ENCODE data around the gene INPP5K. TPM values are rescaled to one million over a fixed set of nuclear protein-coding genes. Genes with fewer than 3 reads are reported as not detected.

Gene INPP5K
- polyA plus RNA-seq, 1 experiment = 25.9 TPM

DNA sequence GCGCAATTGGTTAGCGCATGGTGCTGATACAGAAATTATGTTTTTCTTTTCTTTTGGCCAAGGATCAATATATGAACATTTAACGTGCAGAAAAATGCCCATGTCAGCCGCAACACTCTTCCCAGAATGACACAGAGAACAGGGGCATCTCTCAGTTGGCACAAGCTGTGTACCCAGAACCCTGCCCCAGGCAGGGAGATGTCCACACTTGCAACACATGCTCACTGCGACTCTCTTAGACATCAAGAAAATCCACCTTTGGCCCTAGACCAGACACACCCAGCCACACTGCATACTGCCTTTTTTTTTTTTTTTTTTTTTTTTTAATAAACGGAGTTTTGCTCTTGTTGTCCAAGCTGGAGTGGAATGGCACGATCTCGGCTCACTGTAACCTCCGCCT is 29.2 kb upstream of the INPP5K start:
- no peaks in the 10 kb centered on the region for H3K9me3 ChIP-seq (ENCODE audit: control insufficient read depth, insufficient read depth, low read length)
- no peak overlapping the region for H3K4me3 ChIP-seq (ENCODE audit: low read depth, low read length)
- no peak overlapping the region for H3K27ac ChIP-seq (ENCODE audit: low read depth, low read length)
- CTCF ChIA-PET = no interaction called here
- no peaks in the 10 kb centered on the region for H3K27me3 ChIP-seq (ENCODE audit: control insufficient read depth, insufficient read depth, low read length)
- POLR2A ChIA-PET = no interaction called here
- DNase-seq (ENCODE audit: low read depth, low spot score) = no peak
- TF ChIP-seq, protein P1, sequence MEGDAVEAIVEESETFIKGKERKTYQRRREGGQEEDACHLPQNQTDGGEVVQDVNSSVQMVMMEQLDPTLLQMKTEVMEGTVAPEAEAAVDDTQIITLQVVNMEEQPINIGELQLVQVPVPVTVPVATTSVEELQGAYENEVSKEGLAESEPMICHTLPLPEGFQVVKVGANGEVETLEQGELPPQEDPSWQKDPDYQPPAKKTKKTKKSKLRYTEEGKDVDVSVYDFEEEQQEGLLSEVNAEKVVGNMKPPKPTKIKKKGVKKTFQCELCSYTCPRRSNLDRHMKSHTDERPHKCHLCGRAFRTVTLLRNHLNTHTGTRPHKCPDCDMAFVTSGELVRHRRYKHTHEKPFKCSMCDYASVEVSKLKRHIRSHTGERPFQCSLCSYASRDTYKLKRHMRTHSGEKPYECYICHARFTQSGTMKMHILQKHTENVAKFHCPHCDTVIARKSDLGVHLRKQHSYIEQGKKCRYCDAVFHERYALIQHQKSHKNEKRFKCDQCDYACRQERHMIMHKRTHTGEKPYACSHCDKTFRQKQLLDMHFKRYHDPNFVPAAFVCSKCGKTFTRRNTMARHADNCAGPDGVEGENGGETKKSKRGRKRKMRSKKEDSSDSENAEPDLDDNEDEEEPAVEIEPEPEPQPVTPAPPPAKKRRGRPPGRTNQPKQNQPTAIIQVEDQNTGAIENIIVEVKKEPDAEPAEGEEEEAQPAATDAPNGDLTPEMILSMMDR (IDR thresholded peaks at IDR 0.05; ENCODE audit: low read depth, low read length) = no peak

DNA sequence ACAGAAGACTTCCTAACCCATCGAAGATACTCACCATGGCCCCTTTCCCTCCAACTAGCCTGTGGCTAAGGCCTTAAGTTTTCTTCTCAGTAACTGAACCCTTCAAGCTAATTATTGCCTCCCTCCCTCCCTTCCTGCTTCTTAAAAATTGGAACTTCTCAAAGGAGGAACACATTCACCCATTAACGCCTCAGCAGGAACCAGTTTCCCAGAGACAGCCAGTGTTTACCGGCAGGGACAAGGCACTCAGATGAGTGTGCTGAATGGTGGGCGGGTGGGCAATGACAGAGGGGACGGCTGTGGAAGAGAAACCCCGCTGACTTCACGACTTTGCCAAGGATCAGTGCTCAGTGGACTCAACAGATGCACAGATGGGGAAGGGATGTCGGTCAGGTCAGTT is 25.9 kb upstream of the INPP5K start:
- ChIA-PET CTCF (interaction anchor here (0.6 kb wide), 1 partner anchor 27 kb away, joined by 3 read pairs; no protein-coding TSS in a partner anchor), POLR2A (no interaction called here)
- H3K27ac ChIP-seq (ENCODE audit: low read depth, low read length) = no peak overlapping the region
- no peaks in the 10 kb centered on the region for H3K27me3 ChIP-seq (ENCODE audit: control insufficient read depth, insufficient read depth, low read length)
- DNase-seq (ENCODE audit: low read depth, low spot score) = no peak
- no peaks in the 10 kb centered on the region for H3K9me3 ChIP-seq (ENCODE audit: control insufficient read depth, insufficient read depth, low read length)
- H3K4me3 ChIP-seq (ENCODE audit: low read depth, low read length) = no peak overlapping the region
- TF ChIP-seq, protein P1 (IDR thresholded peaks at IDR 0.05; ENCODE audit: low read depth, low read length) = no peak

DNA sequence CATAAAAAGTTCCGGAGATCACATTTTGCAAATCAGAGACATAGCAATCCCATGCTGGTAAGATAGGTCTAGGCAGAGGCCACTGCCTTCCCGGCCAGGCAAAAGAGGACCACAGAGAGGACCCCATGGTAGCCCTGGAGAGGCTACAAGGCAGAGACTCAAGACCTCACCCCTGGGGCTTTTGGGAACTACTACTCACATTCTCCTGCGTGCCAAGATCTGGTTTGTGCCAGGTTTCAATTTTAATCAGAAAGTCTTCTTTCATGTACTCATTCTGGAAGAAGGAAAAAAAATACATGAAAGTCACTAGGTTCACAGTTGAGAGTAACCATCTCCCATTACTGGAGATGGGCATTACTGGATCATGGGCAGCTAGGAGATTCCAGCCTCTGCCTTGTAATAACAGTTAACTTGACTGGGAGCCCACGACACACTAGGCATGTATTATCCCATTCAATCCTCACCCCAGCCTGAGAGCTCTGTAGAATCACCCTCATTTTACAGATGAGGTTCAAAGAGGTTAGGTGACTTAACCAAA is 25.0 kb upstream of the INPP5K start:
- ChIA-PET POLR2A (no interaction called here), CTCF (interaction anchor here (0.6 kb wide), 1 partner anchor 13 kb away, joined by 4 read pairs; no protein-coding TSS in a partner anchor)
- Histone ChIP-seq H3K27me3 (ENCODE audit: control insufficient read depth, insufficient read depth, low read length) (no peaks in the 10 kb centered on the region), H3K4me3 (ENCODE audit: low read depth, low read length) (no peak overlapping the region), H3K27ac (ENCODE audit: low read depth, low read length) (no peak overlapping the region), H3K9me3 (ENCODE audit: control insufficient read depth, insufficient read depth, low read length) (no peaks in the 10 kb centered on the region)
- DNase-seq (ENCODE audit: low read depth, low spot score) = no peak
- TF ChIP-seq, protein P1 (IDR thresholded peaks at IDR 0.05; ENCODE audit: low read depth, low read length) = no peak

DNA sequence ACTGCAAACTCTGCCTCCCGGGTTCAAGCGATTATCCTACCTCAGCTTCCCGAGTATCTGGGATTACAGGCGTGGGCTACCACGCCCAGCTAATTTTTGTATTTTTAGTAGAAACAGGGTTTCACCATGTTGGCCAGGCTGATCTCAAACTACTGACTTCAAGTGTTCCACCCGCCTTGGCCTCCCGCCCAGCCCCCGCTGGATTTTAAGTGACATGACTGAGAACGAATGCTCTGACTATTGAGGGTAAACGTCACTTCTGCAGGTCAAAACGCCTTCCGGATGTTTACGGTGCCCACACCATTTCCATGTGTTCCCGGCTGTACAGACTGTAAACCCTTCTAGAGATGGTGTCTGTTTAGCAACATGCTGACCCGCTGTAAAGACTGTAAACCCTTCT is 23.4 kb upstream of the INPP5K start:
- Histone ChIP-seq H3K4me3 (ENCODE audit: low read depth, low read length) (no peak overlapping the region), H3K27me3 (ENCODE audit: control insufficient read depth, insufficient read depth, low read length) (no peaks in the 10 kb centered on the region), H3K27ac (ENCODE audit: low read depth, low read length) (no peak overlapping the region), H3K9me3 (ENCODE audit: control insufficient read depth, insufficient read depth, low read length) (no peaks in the 10 kb centered on the region)
- no peak for DNase-seq (ENCODE audit: low read depth, low spot score)
- ChIA-PET CTCF (no interaction called here), POLR2A (no interaction called here)
- TF ChIP-seq, protein P1 (IDR thresholded peaks at IDR 0.05; ENCODE audit: low read depth, low read length) = no peak

DNA sequence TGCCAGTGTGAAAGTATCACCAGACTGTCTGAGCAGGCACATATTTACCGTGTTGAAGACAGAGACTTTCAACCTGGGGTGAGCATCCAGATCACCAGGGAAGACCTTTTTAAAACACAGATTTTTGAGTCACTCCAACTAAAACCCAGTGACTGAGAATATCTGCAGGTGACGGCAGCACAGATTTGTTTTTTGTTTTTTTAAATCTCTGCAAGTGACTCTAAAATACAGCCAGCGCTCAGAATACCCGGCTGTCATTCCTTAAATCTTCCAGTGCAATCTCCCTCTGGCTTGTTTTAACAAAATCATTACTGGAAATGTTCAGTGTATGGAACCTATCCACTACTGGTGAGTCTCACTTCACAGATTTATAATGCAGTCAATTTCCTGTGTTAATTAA is 19.3 kb upstream of the INPP5K start:
- Histone ChIP-seq H3K27ac (ENCODE audit: low read depth, low read length) (no peak overlapping the region), H3K27me3 (ENCODE audit: control insufficient read depth, insufficient read depth, low read length) (no peaks in the 10 kb centered on the region), H3K4me3 (ENCODE audit: low read depth, low read length) (no peak overlapping the region), H3K9me3 (ENCODE audit: control insufficient read depth, insufficient read depth, low read length) (no peaks in the 10 kb centered on the region)
- ChIA-PET POLR2A (interaction anchor here (1.2 kb wide), 1 partner anchor 19 kb away, joined by 9 read pairs; the partner anchor contains the start of gene INPP5K), CTCF (interaction anchor here (0.7 kb wide), 1 partner anchor 146 kb away, joined by 3 read pairs; no protein-coding TSS in a partner anchor)
- DNase-seq (ENCODE audit: low read depth, low spot score) = no peak
- TF ChIP-seq, protein P1 (IDR thresholded peaks at IDR 0.05; ENCODE audit: low read depth, low read length) = no peak

All from AG04450 (cell line).